ENCODE results near the gene VPS50. TPM values are rescaled to one million over a fixed set of nuclear protein-coding genes. Genes with fewer than 3 reads are reported as not detected.

VPS50 gene
- total RNA-seq, 1 experiment from 2014 or later, result 15.1 TPM

DNA sequence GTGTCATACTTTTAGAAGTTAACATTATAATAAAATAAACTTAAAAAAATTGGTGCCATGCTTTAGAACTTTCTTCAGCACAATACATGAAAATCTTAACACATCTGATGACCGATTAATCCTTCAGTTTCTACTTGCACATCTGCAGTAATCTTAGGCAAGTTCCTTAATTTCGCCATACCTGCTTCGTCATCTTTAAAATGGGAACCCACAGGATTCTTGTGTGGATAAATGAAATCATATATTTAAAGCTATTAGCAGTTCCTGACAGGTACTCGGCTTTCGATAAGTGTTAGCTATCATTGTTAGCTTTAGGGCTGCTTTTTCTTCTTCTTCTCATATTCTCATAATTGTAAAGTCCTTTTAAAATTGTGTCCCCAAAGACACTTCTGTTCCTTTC, 907 bp upstream of the VPS50 start:
- DNase-seq (ENCODE audit: low read depth, low spot score) (no peak), ATAC-seq (no peak)
- Histone ChIP-seq H3K9me3 (ENCODE audit: control insufficient read depth in 1 of 2, insufficient read depth in 1 of 2, low read depth in 1 of 2, low read length in 2 of 2) (no peaks in the 10 kb centered on the region), H3K27me3 (ENCODE audit: insufficient read depth, low read length) (no peaks in the 10 kb centered on the region), H3K4me1 (ENCODE audit: control insufficient read depth in 1 of 2, insufficient read depth in 2 of 2, low read length in 2 of 2) (peaks cover 4 to 15% of the 10 kb centered on the region in 2 experiments; a peak in 3 of 4 replicates), H3K36me3 (ENCODE audit: control insufficient read depth in 1 of 2, insufficient read depth in 2 of 2, low read length in 2 of 2) (no peaks in the 10 kb centered on the region), H4K20me1 (ENCODE audit: insufficient read depth) (no peaks in the 10 kb centered on the region), H2AFZ (ENCODE audit: low read depth, low read length, poor library complexity, severe bottlenecking) (peak overlapping the region; percentile 88), H3K9me2 (ENCODE audit: insufficient read depth) (no peaks in the 10 kb centered on the region), H3K4me2 (ENCODE audit: low read length) (peak overlapping the region; percentile 87), H3K4me3 (replicated peaks in 1 of 2; ENCODE audit: low read depth in 1 of 2, low read length in 2 of 2) (peak overlapping the region; percentile 88 to 90), H3K79me2 (ENCODE audit: insufficient read depth, low read length) (no peaks in the 10 kb centered on the region; the same call in 1 of the 2 replicates), H3K9ac (ENCODE audit: low read length) (peak overlapping the region; percentile 46), H3K27ac (ENCODE audit: low read depth, low read length) (peak overlapping the region; percentile 63; the same call in 1 of the 2 replicates)
- intact Hi-C loops (cut with micrococcal nuclease), result loop anchor here (5.0 kb wide), 1 partner anchor 704 kb away; the partner anchor contains the start of genes PEX1 and RBM48
- ChIA-PET POLR2A (no interaction called here), CTCF (interaction anchor here (0.6 to 1.3 kb wide), 2 partner anchors 15 to 172 kb away, joined by 3 to 5 read pairs; no protein-coding TSS in a partner anchor), RAD21 (ENCODE audit: low non-redundant PET in 1 of 2, low total read pairs in 2 of 2, uncharacterized antibody in 2 of 2, unreplicated experiment in 2 of 2) (no interaction called here)
- TF ChIP-seq EZH2 (IDR thresholded peaks at IDR 0.05) (no peak), ELF1 (IDR thresholded peaks at IDR 0.05; ENCODE audit: borderline replicate concordance, low read depth) (no peak), ZNF274 (IDR thresholded peaks at IDR 0.05; ENCODE audit: low read depth, low read length) (no peak), SP1 (IDR thresholded peaks at IDR 0.05; ENCODE audit: low read depth) (no peak), SIN3A (IDR thresholded peaks at IDR 0.05; ENCODE audit: low read depth) (no peak), CBX3 (IDR thresholded peaks at IDR 0.05; ENCODE audit: low read depth) (no peak), CEBPB (IDR thresholded peaks at IDR 0.05; ENCODE audit: low read depth) (no peak), TCF7L2 (IDR thresholded peaks at IDR 0.05; ENCODE audit: borderline replicate concordance, extremely low read depth, insufficient read depth, insufficient read length) (no peak), POLR2AphosphoS5 (IDR thresholded peaks at IDR 0.05; ENCODE audit: low read depth, low read length) (no peak), ZFX (IDR thresholded peaks at IDR 0.05) (no peak), YY1 (IDR thresholded peaks at IDR 0.05; ENCODE audit: extremely low read depth, insufficient replicate concordance, low read depth, low read length) (no peak), RAD21 (IDR thresholded peaks at IDR 0.05; ENCODE audit: low read depth) (no peak), SRF (IDR thresholded peaks at IDR 0.05; ENCODE audit: low read depth) (no peak), EGR1 (IDR thresholded peaks at IDR 0.05; ENCODE audit: low read depth) (no peak)
- TF ChIP-seq, protein P1, sequence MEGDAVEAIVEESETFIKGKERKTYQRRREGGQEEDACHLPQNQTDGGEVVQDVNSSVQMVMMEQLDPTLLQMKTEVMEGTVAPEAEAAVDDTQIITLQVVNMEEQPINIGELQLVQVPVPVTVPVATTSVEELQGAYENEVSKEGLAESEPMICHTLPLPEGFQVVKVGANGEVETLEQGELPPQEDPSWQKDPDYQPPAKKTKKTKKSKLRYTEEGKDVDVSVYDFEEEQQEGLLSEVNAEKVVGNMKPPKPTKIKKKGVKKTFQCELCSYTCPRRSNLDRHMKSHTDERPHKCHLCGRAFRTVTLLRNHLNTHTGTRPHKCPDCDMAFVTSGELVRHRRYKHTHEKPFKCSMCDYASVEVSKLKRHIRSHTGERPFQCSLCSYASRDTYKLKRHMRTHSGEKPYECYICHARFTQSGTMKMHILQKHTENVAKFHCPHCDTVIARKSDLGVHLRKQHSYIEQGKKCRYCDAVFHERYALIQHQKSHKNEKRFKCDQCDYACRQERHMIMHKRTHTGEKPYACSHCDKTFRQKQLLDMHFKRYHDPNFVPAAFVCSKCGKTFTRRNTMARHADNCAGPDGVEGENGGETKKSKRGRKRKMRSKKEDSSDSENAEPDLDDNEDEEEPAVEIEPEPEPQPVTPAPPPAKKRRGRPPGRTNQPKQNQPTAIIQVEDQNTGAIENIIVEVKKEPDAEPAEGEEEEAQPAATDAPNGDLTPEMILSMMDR (IDR thresholded peaks at IDR 0.05 in 2 of 3, conservative IDR thresholded peaks at IDR 0.05 in 1 of 3; ENCODE audit: borderline replicate concordance in 1 of 3, insufficient read depth in 1 of 3, low read depth in 2 of 3, low read length in 2 of 3), result no peak
- TF ChIP-seq, protein P2, sequence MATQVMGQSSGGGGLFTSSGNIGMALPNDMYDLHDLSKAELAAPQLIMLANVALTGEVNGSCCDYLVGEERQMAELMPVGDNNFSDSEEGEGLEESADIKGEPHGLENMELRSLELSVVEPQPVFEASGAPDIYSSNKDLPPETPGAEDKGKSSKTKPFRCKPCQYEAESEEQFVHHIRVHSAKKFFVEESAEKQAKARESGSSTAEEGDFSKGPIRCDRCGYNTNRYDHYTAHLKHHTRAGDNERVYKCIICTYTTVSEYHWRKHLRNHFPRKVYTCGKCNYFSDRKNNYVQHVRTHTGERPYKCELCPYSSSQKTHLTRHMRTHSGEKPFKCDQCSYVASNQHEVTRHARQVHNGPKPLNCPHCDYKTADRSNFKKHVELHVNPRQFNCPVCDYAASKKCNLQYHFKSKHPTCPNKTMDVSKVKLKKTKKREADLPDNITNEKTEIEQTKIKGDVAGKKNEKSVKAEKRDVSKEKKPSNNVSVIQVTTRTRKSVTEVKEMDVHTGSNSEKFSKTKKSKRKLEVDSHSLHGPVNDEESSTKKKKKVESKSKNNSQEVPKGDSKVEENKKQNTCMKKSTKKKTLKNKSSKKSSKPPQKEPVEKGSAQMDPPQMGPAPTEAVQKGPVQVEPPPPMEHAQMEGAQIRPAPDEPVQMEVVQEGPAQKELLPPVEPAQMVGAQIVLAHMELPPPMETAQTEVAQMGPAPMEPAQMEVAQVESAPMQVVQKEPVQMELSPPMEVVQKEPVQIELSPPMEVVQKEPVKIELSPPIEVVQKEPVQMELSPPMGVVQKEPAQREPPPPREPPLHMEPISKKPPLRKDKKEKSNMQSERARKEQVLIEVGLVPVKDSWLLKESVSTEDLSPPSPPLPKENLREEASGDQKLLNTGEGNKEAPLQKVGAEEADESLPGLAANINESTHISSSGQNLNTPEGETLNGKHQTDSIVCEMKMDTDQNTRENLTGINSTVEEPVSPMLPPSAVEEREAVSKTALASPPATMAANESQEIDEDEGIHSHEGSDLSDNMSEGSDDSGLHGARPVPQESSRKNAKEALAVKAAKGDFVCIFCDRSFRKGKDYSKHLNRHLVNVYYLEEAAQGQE (IDR thresholded peaks at IDR 0.05; ENCODE audit: low read depth), result no peak
- TF ChIP-seq, protein P3, sequence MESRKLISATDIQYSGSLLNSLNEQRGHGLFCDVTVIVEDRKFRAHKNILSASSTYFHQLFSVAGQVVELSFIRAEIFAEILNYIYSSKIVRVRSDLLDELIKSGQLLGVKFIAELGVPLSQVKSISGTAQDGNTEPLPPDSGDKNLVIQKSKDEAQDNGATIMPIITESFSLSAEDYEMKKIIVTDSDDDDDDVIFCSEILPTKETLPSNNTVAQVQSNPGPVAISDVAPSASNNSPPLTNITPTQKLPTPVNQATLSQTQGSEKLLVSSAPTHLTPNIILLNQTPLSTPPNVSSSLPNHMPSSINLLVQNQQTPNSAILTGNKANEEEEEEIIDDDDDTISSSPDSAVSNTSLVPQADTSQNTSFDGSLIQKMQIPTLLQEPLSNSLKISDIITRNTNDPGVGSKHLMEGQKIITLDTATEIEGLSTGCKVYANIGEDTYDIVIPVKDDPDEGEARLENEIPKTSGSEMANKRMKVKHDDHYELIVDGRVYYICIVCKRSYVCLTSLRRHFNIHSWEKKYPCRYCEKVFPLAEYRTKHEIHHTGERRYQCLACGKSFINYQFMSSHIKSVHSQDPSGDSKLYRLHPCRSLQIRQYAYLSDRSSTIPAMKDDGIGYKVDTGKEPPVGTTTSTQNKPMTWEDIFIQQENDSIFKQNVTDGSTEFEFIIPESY (IDR thresholded peaks at IDR 0.05; ENCODE audit: extremely low read depth, insufficient replicate concordance, low read length), result no peak
- TF ChIP-seq, protein P4, sequence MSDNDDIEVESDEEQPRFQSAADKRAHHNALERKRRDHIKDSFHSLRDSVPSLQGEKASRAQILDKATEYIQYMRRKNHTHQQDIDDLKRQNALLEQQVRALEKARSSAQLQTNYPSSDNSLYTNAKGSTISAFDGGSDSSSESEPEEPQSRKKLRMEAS (IDR thresholded peaks at IDR 0.05), result no peak
- TF ChIP-seq, protein P5, sequence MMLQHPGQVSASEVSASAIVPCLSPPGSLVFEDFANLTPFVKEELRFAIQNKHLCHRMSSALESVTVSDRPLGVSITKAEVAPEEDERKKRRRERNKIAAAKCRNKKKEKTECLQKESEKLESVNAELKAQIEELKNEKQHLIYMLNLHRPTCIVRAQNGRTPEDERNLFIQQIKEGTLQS (IDR thresholded peaks at IDR 0.05), result no peak
- BruUV-seq (replicated peaks), result no TSS peak
